Erythroblast (primary cell): ENCODE data around the gene DIP2B.

Experiments
- GATA1 ChIP-seq: IDR thresholded peaks from 2 replicates; pipeline ENCODE4 v1.6.1; 2011; ENCODE audit warnings: low read depth, mild to moderate bottlenecking, control low read depth, low read length, moderate library complexity
- POLR2A ChIP-seq: IDR thresholded peaks from 2 replicates; pipeline ENCODE4 v1.6.1; 2011; ENCODE audit warnings: mild to moderate bottlenecking, low read length

DNA sequence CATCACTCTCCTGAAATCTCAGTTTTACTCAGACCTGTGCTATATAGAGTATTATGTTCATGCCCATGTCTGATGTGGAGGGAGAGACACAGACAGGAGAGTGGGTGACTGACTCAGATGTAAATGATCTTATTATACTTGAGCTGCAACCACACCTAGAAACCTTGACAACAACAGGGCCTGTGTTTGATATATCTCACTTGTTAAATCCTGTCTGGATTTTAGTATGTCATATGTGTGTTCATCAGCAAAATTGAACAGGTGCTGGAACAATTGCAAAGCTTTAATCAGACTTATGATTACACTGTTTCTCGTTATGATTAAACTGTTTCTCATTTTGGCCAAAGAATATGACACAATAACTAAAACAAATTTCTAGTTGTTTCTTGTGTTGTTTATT, 37.7 kb downstream of the DIP2B start:
- TF ChIP-seq POLR2A = no peak
- TF ChIP-seq GATA1 = no peak
